ENCODE results near the gene TPSG1. TPM values are rescaled to one million over a fixed set of nuclear protein-coding genes. Genes with fewer than 3 reads are reported as not detected.

TPSG1 gene
- total and polyA plus RNA-seq, 2 of the 13 experiments (the other 11 are each of a cell fraction or from before 2014, with no cell fraction given) = not detected

- no peak overlapping the region for H2AFZ ChIP-seq (ENCODE audit: low read length)
- CTCF ChIA-PET (ENCODE audit: low intra/inter-chr PET ratio, low total read pairs) = interaction anchor here (1.7 kb wide), 1 partner anchor 9 kb away, joined by 6 read pairs; no protein-coding TSS in a partner anchor
- H3K4me2 ChIP-seq (ENCODE audit: low read depth, low read length) = no peak overlapping the region
- FAIRE-seq = no peak
- H3K27me3 ChIP-seq (ENCODE audit: control insufficient read depth in 1 of 2, insufficient read depth in 2 of 2, low read length in 2 of 2) = peaks cover 2 to 33% of the 10 kb centered on the region in 2 experiments; a peak in 4 of 5 replicates
- peak; percentile 19 for DNase-seq (ENCODE audit: low spot score)
- 53% methylated on average over 10 of the region's 30 CpGs for WGBS (ENCODE audit: low lambda C conversion rate)
- intact Hi-C loops (cut with micrococcal nuclease; ENCODE audit: unreplicated experiment) = no loop called here
- peaks cover 26% of the 10 kb centered on the region for H3K4me1 ChIP-seq (ENCODE audit: insufficient read depth, low read length)
- no peak overlapping the region for H3K4me3 ChIP-seq (replicated peaks in 1 of 3; ENCODE audit: insufficient read depth in 1 of 3, low read depth in 2 of 3, low read length in 3 of 3)
- H3K9me3 ChIP-seq (ENCODE audit: low read length) = no peaks in the 10 kb centered on the region
- H3K9ac ChIP-seq (ENCODE audit: insufficient read depth, low read depth, low read length) = no peak overlapping the region
- in situ Hi-C loops (cut with HindIII; ENCODE audit: extremely low pct_ligation_motif_present, low pct_unique_long_range_greater_than_20kb) = no loop called here
- BruUV-seq (replicated peaks) = no TSS peak
- no peaks in the 10 kb centered on the region for H3K36me3 ChIP-seq (replicated peaks in 1 of 2; ENCODE audit: control insufficient read depth in 1 of 2, insufficient read depth in 2 of 2, low read length in 2 of 2)
- no peaks in the 10 kb centered on the region for H3K79me2 ChIP-seq (ENCODE audit: insufficient read depth, low read length)
- no peak overlapping the region for H3K27ac ChIP-seq (ENCODE audit: extremely low read length, insufficient read depth, low read length)
- POLR2A ChIA-PET = no interaction called here
- H4K20me1 ChIP-seq (ENCODE audit: insufficient read depth, low read length) = peaks cover 35% of the 10 kb centered on the region; the same call in 1 of the 2 replicates
- ATAC-seq = peak; percentile 11
- no peak for TF ChIP-seq CTCF (CRISPR knock-in tag; IDR thresholded peaks at IDR 0.05)
- TF ChIP-seq CCAR2 (optimal IDR thresholded peaks at IDR 0.05; ENCODE audit: low read depth, low read length) = no peak
- 0 out of 2 replicates have a peak, but pooled peaks have one; percentile 28 for TF ChIP-seq ZBTB7A (CRISPR knock-in tag; IDR thresholded peaks at IDR 0.05)
- TF ChIP-seq HHEX (CRISPR knock-in tag; IDR thresholded peaks at IDR 0.05) = no peak
- TF ChIP-seq MEF2D (CRISPR knock-in tag; IDR thresholded peaks at IDR 0.05) = no peak
- TF ChIP-seq RCOR2 (CRISPR knock-in tag; IDR thresholded peaks at IDR 0.05) = no peak
- TF ChIP-seq ATF7-NPFF (CRISPR knock-in tag; IDR thresholded peaks at IDR 0.05; ENCODE audit: low read depth) = no peak
- TF ChIP-seq MZF1 (CRISPR knock-in tag; IDR thresholded peaks at IDR 0.05; ENCODE audit: borderline replicate concordance) = no peak
- no peak for TF ChIP-seq ZBTB1 (CRISPR knock-in tag; IDR thresholded peaks at IDR 0.05; ENCODE audit: borderline replicate concordance)
- TF ChIP-seq ZNF382 (CRISPR knock-in tag; IDR thresholded peaks at IDR 0.05; ENCODE audit: borderline replicate concordance) = no peak
- no peak for TF ChIP-seq ZNF564 (CRISPR knock-in tag; IDR thresholded peaks at IDR 0.05)
- TF ChIP-seq KDM5A (IDR thresholded peaks at IDR 0.05; ENCODE audit: borderline replicate concordance, low read length) = no peak
- TF ChIP-seq TAF1 (CRISPR knock-in tag; IDR thresholded peaks at IDR 0.05) = no peak
- 0 out of 2 replicates have a peak, but pooled peaks have one; percentile 15 for TF ChIP-seq GABPB1 (CRISPR knock-in tag; IDR thresholded peaks at IDR 0.05)
- TF ChIP-seq TBX3 (IDR thresholded peaks at IDR 0.05; ENCODE audit: borderline replicate concordance) = no peak
- no peak for TF ChIP-seq FOXM1 (CRISPR knock-in tag; IDR thresholded peaks at IDR 0.05)
- TF ChIP-seq HNRNPL (IDR thresholded peaks at IDR 0.05; ENCODE audit: low read depth, low read length) = peak; percentile 85
- no peak for TF ChIP-seq ELF3 (CRISPR knock-in tag; IDR thresholded peaks at IDR 0.05)
- TF ChIP-seq SP2 (CRISPR knock-in tag; IDR thresholded peaks at IDR 0.05) = no peak
- TF ChIP-seq DMTF1 (CRISPR knock-in tag; IDR thresholded peaks at IDR 0.05) = no peak
- TF ChIP-seq MYC (CRISPR knock-in tag; IDR thresholded peaks at IDR 0.05; ENCODE audit: borderline replicate concordance) = no peak
These were observed 31.8 kb downstream of the TPSG1 start for GRCh38 chr16:1193143-1193824.

All from HepG2 (cell line).